OCI-LY7 (cell line): Measurements from ENCODE around the gene HSF2BP. TPM values are rescaled to one million over a fixed set of nuclear protein-coding genes. Genes with fewer than 3 reads are reported as not detected.

Source experiments
- BruUV-seq: library from RNA; stranded (reverse); fragments of 400-500 nt; replicated peaks from 2 replicates; lab custom pipeline; 2021; lab: Mats Ljungman, UMichigan
- CTCF ChIA-PET: fragments of 300-600 bp; sonication (Branson Sonifier 250); formaldehyde crosslinking; loops from one replicate; lab custom pipeline; 2022; ENCODE audit warnings: antibody characterized with exemption; ENCODE audit not compliant: unreplicated experiment; lab: Charles Lee
- POLR2A ChIA-PET: fragments of 300-600 bp; sonication (Branson Sonifier 250); formaldehyde crosslinking; loops from one replicate; lab custom pipeline; 2022; ENCODE audit warnings: antibody characterized with exemption; lab: Charles Lee
- DNase-seq: peaks from one replicate; pipeline ENCODE4 v3.0.0-alpha.2; 2015; ENCODE audit warnings: low spot score
- H2AFZ ChIP-seq: fragments of 200-600 bp; sonication (generic), shearing (Covaris generic); 2 replicates; pipeline ENCODE4 v1.6.1; 2014; ENCODE audit warnings: mild to moderate bottlenecking, antibody characterized with exemption, low read length, moderate library complexity
- H3K27ac ChIP-seq: fragments of 200-600 bp; sonication (generic); 2 replicates; pipeline ENCODE4 v1.5.1; 2014; ENCODE audit warnings: mixed run types, low read depth, mild to moderate bottlenecking, moderate library complexity, low read length, inconsistent platforms; ENCODE audit not compliant: poor library complexity, severe bottlenecking
- H3K36me3 ChIP-seq: fragments of 200-600 bp; sonication (generic); 2 replicates; pipeline ENCODE4 v1.6.1; 2014; ENCODE audit warnings: mild to moderate bottlenecking, antibody characterized with exemption, low read length, moderate library complexity, mixed read lengths; ENCODE audit not compliant: insufficient read depth
- H3K4me1 ChIP-seq: fragments of 200-600 bp; sonication (generic); 2 replicates; pipeline ENCODE4 v1.5.1; 2014; ENCODE audit warnings: mild to moderate bottlenecking, low read length; ENCODE audit not compliant: insufficient read depth, poor library complexity, severe bottlenecking
- H3K4me2 ChIP-seq: fragments of 200-600 bp; sonication (generic); 2 replicates; pipeline ENCODE4 v1.6.1; 2014; ENCODE audit warnings: mild to moderate bottlenecking, low read length
- H3K4me3 ChIP-seq: fragments of 200-600 bp; sonication (generic); 2 replicates; pipeline ENCODE4 v1.5.1; 2014; ENCODE audit warnings: mild to moderate bottlenecking, low read depth, low read length; ENCODE audit not compliant: poor library complexity, severe bottlenecking
- H3K79me2 ChIP-seq: fragments of 200-600 bp; sonication (generic); 2 replicates; pipeline ENCODE4 v1.6.1; 2016; ENCODE audit warnings: low read depth, mild to moderate bottlenecking, low read length, moderate library complexity, mixed read lengths; ENCODE audit not compliant: insufficient read depth
- H3K9me2 ChIP-seq: fragments of 200-600 bp; sonication (generic); 2 replicates; pipeline ENCODE4 v1.6.1; 2016; ENCODE audit warnings: mild to moderate bottlenecking, low read length, mixed read lengths; ENCODE audit not compliant: insufficient read depth
- H3K9me3 ChIP-seq: fragments of 200-600 bp; sonication (generic); 2 replicates; pipeline ENCODE4 v1.6.1; 2014; ENCODE audit warnings: mild to moderate bottlenecking, mixed run types, low read length, mixed read lengths
- H4K20me1 ChIP-seq: fragments of 200-600 bp; sonication (generic); 2 replicates; pipeline ENCODE4 v1.6.1; 2014; ENCODE audit warnings: mild to moderate bottlenecking, antibody characterized with exemption, low read length, moderate library complexity, mixed read lengths; ENCODE audit not compliant: insufficient read depth
- CTCF ChIP-seq: fragments of 200-600 bp; sonication (generic); conservative IDR thresholded peaks from 2 replicates; pipeline ENCODE4 v1.5.1; 2014; ENCODE audit warnings: mild to moderate bottlenecking, antibody characterized with exemption, low read length, moderate library complexity, mixed read lengths
- EZH2phosphoT487 ChIP-seq: fragments of 200-600 bp; sonication (generic); IDR thresholded peaks from 2 replicates; pipeline ENCODE4 v1.6.1; 2018; ENCODE audit warnings: low read depth, borderline replicate concordance, mild to moderate bottlenecking, mixed run types, antibody characterized with exemption, low read length, moderate library complexity, mixed read lengths
- intact Hi-C: fragments of 100-400 bp; cut with micrococcal nuclease; formaldehyde crosslinking; loops from one replicate; pipeline ENCODE4 v1.10.0; 2022; ENCODE audit not compliant: unreplicated experiment
- total RNA-seq, 2 experiments: library from RNA; depleted of rRNA in 1 of 2; stranded (reverse); fragments of >200 nt in 1 of 2; shearing (Covaris generic) in 1 of 2; gene quantifications; 2 replicates each; pipeline ENCODE4 v1.2.3, GENCODE V29; 2014 to 2022

The HSF2BP gene
- total RNA-seq, 2 experiments from 2014 or later = 3.5 to 5.1 TPM

- TF ChIP-seq CTCF = no peak
- TF ChIP-seq EZH2phosphoT487 = no peak
- ChIA-PET POLR2A (no interaction called here), CTCF (no interaction called here)
- Histone ChIP-seq H3K36me3 (no peaks in the 10 kb centered on the region), H2AFZ (no peak overlapping the region), H3K4me3 (no peak overlapping the region), H3K4me2 (no peak overlapping the region), H3K9me2 (no peaks in the 10 kb centered on the region), H3K79me2 (no peaks in the 10 kb centered on the region), H3K9me3 (no peaks in the 10 kb centered on the region), H4K20me1 (no peaks in the 10 kb centered on the region), H3K4me1 (peaks cover 14% of the 10 kb centered on the region), H3K27ac (no peak overlapping the region)
- no TSS peak for BruUV-seq
- no peak for DNase-seq
- intact Hi-C loops = no loop called here
Observed at GRCh38 chr21:43643193-43643592, 16.1 kb downstream of the HSF2BP start.

GRCh38 chr21:43640400-43640799 lies 18.9 kb downstream of the HSF2BP start:
- CTCF ChIA-PET = no interaction called here
- Histone ChIP-seq H3K4me2 (no peak overlapping the region), H3K9me3 (no peaks in the 10 kb centered on the region), H3K9me2 (no peaks in the 10 kb centered on the region), H3K4me1 (peaks cover 2% of the 10 kb centered on the region), H3K36me3 (no peaks in the 10 kb centered on the region), H4K20me1 (no peaks in the 10 kb centered on the region), H3K27ac (no peak overlapping the region), H3K4me3 (no peak overlapping the region), H3K79me2 (no peaks in the 10 kb centered on the region), H2AFZ (no peak overlapping the region)
- TF ChIP-seq CTCF (no peak), EZH2phosphoT487 (no peak)
- no TSS peak for BruUV-seq
- POLR2A ChIA-PET = no interaction called here
- DNase-seq = no peak
- intact Hi-C loops = no loop called here

- H3K9me2 ChIP-seq = no peaks in the 10 kb centered on the region
- H2AFZ ChIP-seq = no peak overlapping the region
- no peaks in the 10 kb centered on the region for H3K9me3 ChIP-seq
- H3K79me2 ChIP-seq = no peaks in the 10 kb centered on the region
- ChIA-PET CTCF (no interaction called here), POLR2A (interaction anchor here (0.6 to 0.9 kb wide), 2 partner anchors 12 to 651 kb away, joined by 3 read pairs; no protein-coding TSS in a partner anchor)
- no TSS peak for BruUV-seq
- no peaks in the 10 kb centered on the region for H3K4me1 ChIP-seq
- no peak overlapping the region for H3K4me3 ChIP-seq
- no peaks in the 10 kb centered on the region for H4K20me1 ChIP-seq
- H3K4me2 ChIP-seq = no peak overlapping the region
- no peak overlapping the region for H3K27ac ChIP-seq
- no peak for DNase-seq
- H3K36me3 ChIP-seq = no peaks in the 10 kb centered on the region
- intact Hi-C loops = no loop called here
- TF ChIP-seq EZH2phosphoT487 (no peak), CTCF (no peak)
Observed at GRCh38 chr21:43639470-43640353, 19.6 kb downstream of the HSF2BP start.
